MM.1S (cell line): ENCODE data around the gene GNAS.

Source experiments
- DNase-seq: peaks from one replicate; pipeline ENCODE4 v3.0.0-alpha.2; 2015
- H2AFZ ChIP-seq: fragments of 300-600 bp; sonication (generic); 2 replicates; pipeline ENCODE4 v1.6.0; 2016; ENCODE audit warnings: antibody characterized with exemption, low read length
- H3F3A ChIP-seq: fragments of 300-600 bp; sonication (generic); 2 replicates; pipeline ENCODE4 v1.6.1; 2016; ENCODE audit warnings: mild to moderate bottlenecking, antibody characterized with exemption, low read length, moderate library complexity, mixed read lengths; ENCODE audit not compliant: insufficient read depth
- H3K27ac ChIP-seq: fragments of 300-600 bp; sonication (generic); 2 replicates; pipeline ENCODE4 v1.5.1; 2016; ENCODE audit warnings: mild to moderate bottlenecking, low read length
- H3K27me3 ChIP-seq: fragments of 300-600 bp; sonication (generic); replicated peaks from 2 replicates; pipeline ENCODE4 v1.6.0; 2016; ENCODE audit warnings: low read length; ENCODE audit not compliant: insufficient read depth
- H3K36me3 ChIP-seq: fragments of 300-600 bp; sonication (generic); replicated peaks from 2 replicates; pipeline ENCODE4 v1.6.1; 2016; ENCODE audit warnings: mild to moderate bottlenecking, low read length, mixed read lengths; ENCODE audit not compliant: insufficient read depth
- H3K4me1 ChIP-seq: fragments of 300-600 bp; sonication (generic); 2 replicates; pipeline ENCODE4 v1.6.1; 2016; ENCODE audit warnings: low read length, mixed read lengths
- H3K4me2 ChIP-seq: fragments of 300-600 bp; sonication (generic); 2 replicates; pipeline ENCODE4 v1.6.0; 2016; ENCODE audit warnings: low read depth, low read length
- H3K4me3 ChIP-seq: fragments of 300-600 bp; sonication (generic); 2 replicates; pipeline ENCODE4 v1.5.1; 2016; ENCODE audit warnings: low read length, mixed read lengths
- H3K79me2 ChIP-seq: fragments of 300-600 bp; sonication (generic); 2 replicates; pipeline ENCODE4 v1.6.1; 2016; ENCODE audit warnings: mixed run types, low read length, mixed read lengths
- H3K9ac ChIP-seq: fragments of 300-600 bp; sonication (generic); 2 replicates; pipeline ENCODE4 v1.6.1; 2016; ENCODE audit warnings: low read length, mixed read lengths
- H3K9me2 ChIP-seq: fragments of 300-600 bp; sonication (generic); replicated peaks from 2 replicates; pipeline ENCODE4 v1.6.1; 2016; ENCODE audit warnings: mild to moderate bottlenecking, low read length, mixed read lengths; ENCODE audit not compliant: insufficient read depth
- H3K9me3 ChIP-seq: fragments of 300-600 bp; sonication (generic); replicated peaks from 2 replicates; pipeline ENCODE4 v1.6.1; 2016; ENCODE audit warnings: mild to moderate bottlenecking, low read length, mixed read lengths; ENCODE audit not compliant: insufficient read depth
- H4K20me1 ChIP-seq: fragments of 300-600 bp; sonication (generic); 2 replicates; pipeline ENCODE4 v1.6.1; 2016; ENCODE audit warnings: mild to moderate bottlenecking, low read length, moderate library complexity, mixed read lengths; ENCODE audit not compliant: insufficient read depth
- EZH2 ChIP-seq: fragments of 300-600 bp; sonication (generic); optimal IDR thresholded peaks from 2 replicates; pipeline ENCODE3; 2017; ENCODE audit warnings: low read depth, mild to moderate bottlenecking, antibody characterized with exemption, low read length, mixed read lengths
- EZH2phosphoT487 ChIP-seq: fragments of 300-600 bp; sonication (generic); IDR thresholded peaks from 2 replicates; pipeline ENCODE4 v1.6.1; 2018; ENCODE audit warnings: antibody characterized with exemption, low read length
- TF ChIP-seq, protein P1 (sequence below): fragments of 300-600 bp; sonication (generic); IDR thresholded peaks from 2 replicates; pipeline ENCODE4 v1.5.1; 2016; ENCODE audit warnings: antibody characterized with exemption, low read length, mixed read lengths

GNAS gene

GRCh38 chr20:58867211-58867610 lies 14.7 kb downstream of the GNAS start:
- no peaks in the 10 kb centered on the region for H3K9me3 ChIP-seq
- TF ChIP-seq, protein P1, sequence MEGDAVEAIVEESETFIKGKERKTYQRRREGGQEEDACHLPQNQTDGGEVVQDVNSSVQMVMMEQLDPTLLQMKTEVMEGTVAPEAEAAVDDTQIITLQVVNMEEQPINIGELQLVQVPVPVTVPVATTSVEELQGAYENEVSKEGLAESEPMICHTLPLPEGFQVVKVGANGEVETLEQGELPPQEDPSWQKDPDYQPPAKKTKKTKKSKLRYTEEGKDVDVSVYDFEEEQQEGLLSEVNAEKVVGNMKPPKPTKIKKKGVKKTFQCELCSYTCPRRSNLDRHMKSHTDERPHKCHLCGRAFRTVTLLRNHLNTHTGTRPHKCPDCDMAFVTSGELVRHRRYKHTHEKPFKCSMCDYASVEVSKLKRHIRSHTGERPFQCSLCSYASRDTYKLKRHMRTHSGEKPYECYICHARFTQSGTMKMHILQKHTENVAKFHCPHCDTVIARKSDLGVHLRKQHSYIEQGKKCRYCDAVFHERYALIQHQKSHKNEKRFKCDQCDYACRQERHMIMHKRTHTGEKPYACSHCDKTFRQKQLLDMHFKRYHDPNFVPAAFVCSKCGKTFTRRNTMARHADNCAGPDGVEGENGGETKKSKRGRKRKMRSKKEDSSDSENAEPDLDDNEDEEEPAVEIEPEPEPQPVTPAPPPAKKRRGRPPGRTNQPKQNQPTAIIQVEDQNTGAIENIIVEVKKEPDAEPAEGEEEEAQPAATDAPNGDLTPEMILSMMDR, result no peak
- TF ChIP-seq EZH2, result no peak
- no peak for TF ChIP-seq EZH2phosphoT487
- H4K20me1 ChIP-seq, result no peaks in the 10 kb centered on the region
- H3K36me3 ChIP-seq, result no peaks in the 10 kb centered on the region
- H3K4me3 ChIP-seq, result no peak overlapping the region
- peaks cover 4% of the 10 kb centered on the region; the same call in 1 of the 2 replicates for H3K27me3 ChIP-seq
- no peaks in the 10 kb centered on the region for H3K79me2 ChIP-seq
- H3F3A ChIP-seq, result no peaks in the 10 kb centered on the region
- no peak for DNase-seq
- H3K9ac ChIP-seq, result no peak overlapping the region
- no peak overlapping the region for H2AFZ ChIP-seq
- no peak overlapping the region for H3K27ac ChIP-seq
- H3K9me2 ChIP-seq, result no peaks in the 10 kb centered on the region
- H3K4me2 ChIP-seq, result no peak overlapping the region
- no peaks in the 10 kb centered on the region for H3K4me1 ChIP-seq

DNA sequence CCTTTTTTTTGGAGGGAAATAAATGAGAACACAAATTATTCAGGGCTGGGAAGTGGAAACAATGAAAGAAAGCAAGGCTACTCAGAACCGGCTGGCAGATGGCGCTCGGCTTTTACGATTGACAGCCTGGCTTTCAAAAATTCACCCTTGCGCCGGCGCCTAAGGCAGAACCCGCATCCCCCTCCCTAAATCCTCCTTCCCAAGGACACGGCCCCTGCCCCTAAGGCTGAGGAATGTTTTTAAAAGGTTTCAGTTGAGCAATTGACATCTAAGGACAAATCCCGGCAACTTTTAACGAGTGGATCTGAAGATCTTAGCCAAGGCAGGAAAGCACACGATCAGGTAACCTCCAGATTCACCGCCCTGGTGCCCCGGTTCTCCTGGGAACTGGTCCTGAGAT lies 16.3 kb downstream of the GNAS start:
- Histone ChIP-seq H4K20me1 (no peaks in the 10 kb centered on the region), H3K27me3 (peaks cover 4% of the 10 kb centered on the region; the same call in 1 of the 2 replicates), H3F3A (no peaks in the 10 kb centered on the region), H3K9me3 (no peaks in the 10 kb centered on the region), H3K27ac (no peak overlapping the region), H3K4me3 (no peak overlapping the region), H3K4me2 (no peak overlapping the region), H3K9ac (no peak overlapping the region), H3K79me2 (no peaks in the 10 kb centered on the region), H3K36me3 (no peaks in the 10 kb centered on the region), H2AFZ (no peak overlapping the region), H3K4me1 (no peaks in the 10 kb centered on the region), H3K9me2 (no peaks in the 10 kb centered on the region)
- no peak for DNase-seq
- TF ChIP-seq, protein P1, result peak; percentile 38
- no peak for TF ChIP-seq EZH2

DNA sequence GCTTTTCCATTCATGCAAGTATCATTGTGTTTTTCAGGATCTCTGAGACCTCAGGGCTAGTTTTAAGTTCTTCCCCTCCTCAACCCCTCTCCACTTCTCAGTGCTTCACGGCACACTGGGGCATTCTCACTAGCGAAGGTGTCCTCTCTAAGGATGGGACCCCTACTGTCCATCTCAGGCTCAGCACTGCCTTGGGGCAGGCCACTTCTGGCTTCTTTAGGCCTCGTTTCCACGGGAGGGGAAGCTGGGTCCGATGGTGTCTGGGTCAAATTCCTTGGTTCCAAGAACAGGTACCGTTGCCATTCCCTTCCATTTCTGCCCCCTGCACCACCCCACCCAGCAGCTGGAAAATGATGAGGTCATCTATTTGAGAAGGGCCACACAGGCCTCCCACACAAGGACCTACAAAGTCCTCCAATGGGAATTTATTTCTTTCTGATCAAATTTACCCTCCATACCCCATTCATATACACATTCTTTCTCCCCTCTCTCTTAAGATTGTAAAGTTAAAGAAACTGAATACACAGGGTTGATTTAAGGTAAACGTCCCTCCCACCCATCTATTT lies 17.2 kb downstream of the GNAS start:
- Histone ChIP-seq H3K9me3 (no peaks in the 10 kb centered on the region), H3K9me2 (no peaks in the 10 kb centered on the region), H2AFZ (no peak overlapping the region), H3F3A (no peaks in the 10 kb centered on the region), H3K27ac (no peak overlapping the region), H4K20me1 (no peaks in the 10 kb centered on the region), H3K27me3 (no peaks in the 10 kb centered on the region; the same call in 1 of the 2 replicates), H3K79me2 (no peaks in the 10 kb centered on the region), H3K4me3 (no peak overlapping the region), H3K9ac (no peak overlapping the region), H3K4me1 (no peaks in the 10 kb centered on the region), H3K36me3 (no peaks in the 10 kb centered on the region), H3K4me2 (no peak overlapping the region)
- TF ChIP-seq EZH2phosphoT487 (no peak), EZH2 (no peak)
- TF ChIP-seq, protein P1, result no peak
- no peak for DNase-seq
